Fibroblast of skin of back (primary cell): ENCODE data around the gene KRTAP2-2.

Experiments used
- DNase-seq: peaks from one replicate; pipeline ENCODE4 v3.0.0-alpha.2; 2013

The KRTAP2-2 gene

GRCh38 chr17:41020336-41020735 is 34.7 kb downstream of the KRTAP2-2 start:
- DNase-seq: no peak

DNA sequence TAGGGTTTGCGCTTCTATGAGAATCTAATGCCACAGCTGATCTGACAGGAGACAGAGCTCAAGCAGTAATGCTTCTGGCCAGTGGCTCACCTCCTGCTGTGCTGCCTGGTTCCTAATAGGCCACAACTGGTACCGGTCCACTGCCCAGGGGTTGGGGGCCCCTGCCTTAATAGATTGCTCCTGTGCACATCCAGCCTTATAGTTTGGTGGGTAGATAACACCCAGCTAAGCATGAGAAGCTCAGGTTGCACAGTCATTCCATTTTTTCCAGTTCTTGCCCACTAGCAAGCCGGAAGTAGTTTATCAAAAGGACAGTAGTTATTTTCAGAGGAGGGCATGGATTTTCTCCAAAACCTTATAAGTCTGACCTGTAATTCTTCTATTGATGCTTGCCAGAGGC is 35.6 kb downstream of the KRTAP2-2 start:
- no peak for DNase-seq

- DNase-seq: no peak
Observed at GRCh38 chr17:41018541-41018940, 36.5 kb downstream of the KRTAP2-2 start.

DNA sequence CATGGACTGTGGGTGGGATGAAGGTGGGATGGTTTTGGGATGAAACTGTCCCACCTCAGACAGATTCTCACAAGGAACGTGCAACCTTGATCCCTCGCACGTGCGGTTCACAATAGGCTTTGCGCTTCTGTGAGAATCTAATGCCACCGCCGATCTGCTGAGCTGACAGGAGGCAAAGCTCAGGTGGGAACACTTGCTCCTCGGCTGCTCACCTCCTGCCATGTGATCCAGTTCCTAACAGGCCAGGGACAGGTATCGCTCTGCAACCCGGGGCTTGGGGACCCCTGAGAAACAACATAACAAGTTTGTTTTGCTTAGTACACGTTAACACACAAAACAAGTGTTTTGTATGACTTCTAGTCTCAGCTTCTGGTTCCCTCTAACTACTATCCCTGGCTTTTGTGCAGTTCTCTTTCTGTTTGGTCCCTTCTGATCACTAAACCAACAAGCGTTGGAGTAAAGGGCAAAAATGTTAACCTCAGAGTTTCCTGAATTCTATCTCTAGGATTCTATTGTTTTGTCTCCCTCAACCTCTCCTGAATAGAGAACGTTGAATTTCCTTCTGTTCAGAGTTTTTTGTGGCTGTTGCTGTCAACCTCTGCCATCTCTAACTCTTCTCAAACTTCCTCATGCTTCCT is 38.3 kb downstream of the KRTAP2-2 start:
- no peak for DNase-seq

- peak; percentile 13 for DNase-seq
Observed at GRCh38 chr17:41015454-41015853, 39.6 kb downstream of the KRTAP2-2 start.

- DNase-seq: peak; percentile 34
Observed at GRCh38 chr17:41013606-41014005, 41.4 kb downstream of the KRTAP2-2 start.

DNA sequence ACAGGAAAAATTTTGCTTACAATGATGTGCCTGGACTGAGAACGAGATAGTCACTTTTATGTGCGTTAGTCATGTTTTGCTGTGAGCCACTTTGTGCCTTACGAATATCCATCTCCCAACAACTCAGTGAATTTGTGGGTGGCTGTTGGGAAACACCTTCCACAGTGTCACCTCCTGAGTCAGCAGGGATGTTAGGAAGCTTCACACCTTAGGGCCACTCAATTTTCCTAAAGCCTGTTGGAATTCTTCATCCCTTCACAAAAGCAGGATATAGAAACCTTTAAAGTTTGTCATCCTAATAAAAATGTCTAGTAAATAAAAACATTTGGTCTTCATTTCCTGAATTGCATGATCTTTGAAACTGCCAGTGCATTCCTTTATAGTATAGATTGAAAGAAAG is 41.8 kb downstream of the KRTAP2-2 start:
- DNase-seq: no peak

DNA sequence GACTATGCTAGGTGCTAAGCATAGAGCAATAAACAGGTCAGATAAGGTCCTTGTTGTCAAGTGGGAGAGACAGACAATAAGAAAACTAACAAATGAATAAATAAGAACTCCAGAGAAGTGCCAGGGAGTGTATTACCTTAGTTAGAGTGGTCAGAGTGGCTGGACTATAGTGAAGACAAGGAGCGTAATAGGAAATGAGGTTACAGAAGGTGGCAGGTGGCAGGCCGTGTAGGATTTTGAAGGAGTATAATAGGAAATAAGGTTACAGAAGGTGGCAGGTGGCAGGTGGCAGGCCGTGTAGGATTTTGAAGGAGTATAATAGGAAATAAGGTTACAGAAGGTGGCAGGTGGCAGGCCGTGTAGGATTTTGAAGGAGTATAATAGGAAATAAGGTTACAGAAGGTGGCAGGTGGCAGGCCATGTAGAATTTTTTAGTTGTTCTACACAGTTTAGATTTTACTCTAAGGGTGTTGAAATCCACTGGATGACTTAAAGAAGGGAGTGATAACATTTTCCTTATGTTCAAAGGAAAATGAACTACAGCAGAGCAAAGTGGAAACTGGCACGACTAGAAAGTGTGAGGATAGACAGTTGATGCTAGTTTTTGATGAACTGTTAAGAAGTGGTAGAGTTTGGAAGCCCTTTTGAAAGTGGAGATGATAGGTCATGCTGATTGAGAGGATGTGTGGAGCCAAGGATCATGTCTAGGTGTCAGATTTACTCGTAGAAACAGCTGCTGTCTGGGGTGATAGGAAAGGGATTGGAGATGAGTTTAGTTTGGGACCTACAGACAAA is 42.5 kb downstream of the KRTAP2-2 start:
- DNase-seq: no peak

GRCh38 chr17:41010441-41010840 is 44.6 kb downstream of the KRTAP2-2 start:
- DNase-seq: no peak

DNA sequence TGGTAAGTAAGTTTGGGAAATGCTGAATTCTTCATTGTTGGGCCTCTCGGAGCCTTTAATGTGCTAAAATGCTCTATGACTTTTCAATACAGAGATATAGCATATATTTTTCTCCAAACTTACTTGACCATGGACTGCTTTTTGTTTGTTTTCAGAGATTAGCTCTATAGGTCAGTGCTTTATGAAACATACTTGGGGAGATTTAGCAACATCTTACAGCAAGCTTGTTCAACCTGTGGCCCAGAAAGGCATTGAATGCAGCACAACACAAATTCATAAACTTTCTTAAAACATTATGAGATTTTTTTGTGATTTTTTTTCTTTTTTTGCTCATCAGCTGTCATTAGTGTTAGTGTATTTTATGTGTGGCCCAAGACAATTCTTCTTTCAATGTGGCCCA is 45.1 kb downstream of the KRTAP2-2 start:
- no peak for DNase-seq

- no peak for DNase-seq
Observed at GRCh38 chr17:41009301-41009760, 45.7 kb downstream of the KRTAP2-2 start.

DNA sequence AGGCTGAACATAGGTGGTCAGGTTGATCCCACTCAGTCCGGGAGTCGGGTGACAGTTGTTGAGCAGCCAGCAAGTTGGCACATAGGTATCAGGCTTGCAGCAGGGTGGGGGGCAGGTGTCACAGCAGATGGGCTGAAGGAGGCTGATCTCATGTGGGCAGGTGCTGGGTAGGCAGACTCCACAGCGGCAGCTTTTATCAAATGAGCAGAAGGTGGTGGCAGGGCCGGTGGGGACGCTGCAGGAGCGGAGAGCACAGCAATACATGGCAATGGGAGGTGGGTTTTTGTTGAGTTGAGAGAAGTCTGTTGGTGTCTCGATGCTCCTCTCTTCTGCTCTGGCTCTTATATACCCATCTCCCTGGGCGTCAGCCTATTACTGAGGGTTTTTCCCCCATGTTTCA is 46.2 kb downstream of the KRTAP2-2 start, which contains the start of gene KRTAP3-1:
TSS of gene KRTAP3-1 (minus strand) at position 318 of the 400 bp plus-strand sequence. CDS start at position 264, 54 bp downstream.
- DNase-seq: no peak
